ENCODE results near the gene SRXN1. TPM values are rescaled to one million over a fixed set of nuclear protein-coding genes. Genes with fewer than 3 reads are reported as not detected.

Gene SRXN1
- total and polyA plus RNA-seq, 2 donors from 2014 or later = 17.4 to 51.1 TPM

DNA sequence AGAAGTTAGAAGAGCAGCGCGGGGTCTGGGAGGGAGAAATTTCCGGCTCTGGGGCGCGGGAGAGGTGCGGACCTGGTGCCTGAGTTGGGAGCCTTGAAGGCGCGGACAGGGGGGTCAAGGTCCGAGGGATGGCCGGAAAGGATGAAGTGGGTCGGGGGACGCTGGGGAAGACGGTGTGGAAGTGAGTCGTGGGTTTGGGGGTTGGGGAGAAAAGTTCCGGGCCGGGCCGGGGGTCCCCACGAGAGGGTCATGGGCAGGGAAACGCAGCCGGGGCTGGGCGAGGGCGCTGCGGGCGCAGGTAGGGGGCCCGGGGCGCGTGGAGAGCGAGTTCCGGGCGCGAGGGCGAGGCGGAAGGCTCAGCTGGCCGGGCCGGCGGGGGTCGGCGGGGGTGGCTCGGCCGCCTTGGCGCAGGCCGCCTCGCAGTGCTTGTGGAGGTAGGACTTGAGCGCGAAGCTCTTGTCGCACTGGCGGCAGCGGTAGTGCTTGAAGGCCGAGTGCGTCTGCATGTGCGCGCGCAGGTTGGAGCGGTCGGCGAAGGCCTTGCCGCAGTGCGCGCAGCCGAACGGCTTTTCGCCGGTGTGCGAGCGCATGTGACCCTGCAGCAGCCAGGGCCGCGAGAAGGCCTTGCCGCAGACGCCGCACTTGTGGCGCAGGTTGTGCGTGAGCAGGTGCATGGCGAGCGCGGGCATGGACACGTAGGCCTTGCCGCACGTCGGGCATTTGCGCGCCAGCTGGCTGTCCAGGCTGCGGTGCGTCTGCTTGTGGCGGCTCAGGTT lies 10.5 kb upstream of the SRXN1 start:
- H3K9ac ChIP-seq (ENCODE audit: low read length in 3 of 3) = no peak overlapping the region
- peaks cover 0 to 2% (median 0%) of the 10 kb centered on the region in 3 donors for H3K4me1 ChIP-seq (ENCODE audit: control insufficient read depth in 2 of 3, insufficient read depth in 2 of 3, low read depth in 1 of 3, low read length in 3 of 3)
- FAIRE-seq (no peak), DNase-seq (peak in 4 of 5 donors; percentile 58 to 73 (median 64))
- no peaks in the 10 kb centered on the region for H3K9me3 ChIP-seq (ENCODE audit: control insufficient read depth in 2 of 3, insufficient read depth in 1 of 3, low read length in 3 of 3)
- H3K27ac ChIP-seq (ENCODE audit: low read depth in 2 of 2, low read length in 2 of 2) = no peak overlapping the region
- H3K27me3 ChIP-seq (ENCODE audit: control insufficient read depth, insufficient read depth, low read length) = peaks cover 18% of the 10 kb centered on the region
- intact Hi-C loops (cut with DNase I) = no loop called here
- TF ChIP-seq, protein P1, sequence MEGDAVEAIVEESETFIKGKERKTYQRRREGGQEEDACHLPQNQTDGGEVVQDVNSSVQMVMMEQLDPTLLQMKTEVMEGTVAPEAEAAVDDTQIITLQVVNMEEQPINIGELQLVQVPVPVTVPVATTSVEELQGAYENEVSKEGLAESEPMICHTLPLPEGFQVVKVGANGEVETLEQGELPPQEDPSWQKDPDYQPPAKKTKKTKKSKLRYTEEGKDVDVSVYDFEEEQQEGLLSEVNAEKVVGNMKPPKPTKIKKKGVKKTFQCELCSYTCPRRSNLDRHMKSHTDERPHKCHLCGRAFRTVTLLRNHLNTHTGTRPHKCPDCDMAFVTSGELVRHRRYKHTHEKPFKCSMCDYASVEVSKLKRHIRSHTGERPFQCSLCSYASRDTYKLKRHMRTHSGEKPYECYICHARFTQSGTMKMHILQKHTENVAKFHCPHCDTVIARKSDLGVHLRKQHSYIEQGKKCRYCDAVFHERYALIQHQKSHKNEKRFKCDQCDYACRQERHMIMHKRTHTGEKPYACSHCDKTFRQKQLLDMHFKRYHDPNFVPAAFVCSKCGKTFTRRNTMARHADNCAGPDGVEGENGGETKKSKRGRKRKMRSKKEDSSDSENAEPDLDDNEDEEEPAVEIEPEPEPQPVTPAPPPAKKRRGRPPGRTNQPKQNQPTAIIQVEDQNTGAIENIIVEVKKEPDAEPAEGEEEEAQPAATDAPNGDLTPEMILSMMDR (IDR thresholded peaks at IDR 0.05; ENCODE audit: borderline replicate concordance, extremely low read depth, insufficient read depth) = no peak
- no peaks in the 10 kb centered on the region for H3K36me3 ChIP-seq (ENCODE audit: control insufficient read depth in 2 of 3, insufficient read depth in 3 of 3, low read length in 3 of 3)
- H3K4me3 ChIP-seq (ENCODE audit: low read length in 3 of 3) = no peak overlapping the region

DNA sequence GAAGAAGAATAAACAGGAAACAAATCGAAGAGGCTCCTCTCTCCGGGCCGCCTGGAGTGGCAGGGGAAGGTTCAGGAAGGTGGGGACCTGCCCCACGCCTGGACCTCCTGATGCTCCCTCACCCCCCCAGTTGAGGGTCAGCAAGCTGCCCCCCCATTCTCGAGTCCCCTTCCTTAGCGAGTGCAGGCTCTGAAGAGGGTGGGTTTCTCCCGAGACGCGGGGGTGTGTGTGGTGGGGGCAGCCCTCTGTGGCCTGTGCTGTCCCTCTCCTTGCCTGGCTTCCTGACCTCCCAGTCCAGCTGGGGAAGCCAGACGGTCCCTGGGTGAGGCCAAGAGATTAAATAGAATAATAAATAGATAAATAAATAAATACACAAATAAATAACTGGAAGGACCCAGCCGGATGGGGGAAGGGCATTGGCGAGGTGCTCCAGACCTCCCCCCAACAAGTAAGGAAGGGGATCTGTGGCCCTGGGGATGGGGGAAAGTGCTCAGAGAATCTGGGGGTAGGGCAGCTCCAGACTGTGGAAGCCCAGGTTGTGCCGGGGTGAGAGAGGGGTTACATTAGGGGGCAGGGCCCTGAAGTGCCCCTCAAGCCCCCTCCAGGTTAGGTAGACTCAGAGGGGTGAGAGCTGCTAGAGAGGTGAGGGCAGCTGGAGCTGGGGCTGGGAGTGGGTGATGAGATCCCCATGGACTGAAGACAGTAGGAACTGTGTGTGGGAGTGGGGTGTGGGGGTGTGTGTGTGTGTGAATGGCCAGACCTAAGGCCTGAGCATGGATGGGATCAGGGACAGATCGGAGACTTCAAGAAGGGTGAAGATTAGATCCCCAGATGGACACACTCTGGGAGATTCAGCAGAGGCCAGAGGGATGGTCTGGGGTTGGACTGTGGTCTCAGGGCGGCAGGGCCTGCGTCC lies 9.5 kb upstream of the SRXN1 start:
- Histone ChIP-seq H3K27me3 (ENCODE audit: control insufficient read depth, insufficient read depth, low read length) (peaks cover 22% of the 10 kb centered on the region), H3K27ac (ENCODE audit: low read depth in 2 of 2, low read length in 2 of 2) (no peak overlapping the region), H3K4me1 (ENCODE audit: control insufficient read depth in 2 of 3, insufficient read depth in 2 of 3, low read depth in 1 of 3, low read length in 3 of 3) (peaks cover 0 to 2% (median 0%) of the 10 kb centered on the region in 3 donors), H3K9me3 (ENCODE audit: control insufficient read depth in 2 of 3, insufficient read depth in 1 of 3, low read length in 3 of 3) (no peaks in the 10 kb centered on the region), H3K9ac (ENCODE audit: low read length in 3 of 3) (no peak overlapping the region), H3K36me3 (ENCODE audit: control insufficient read depth in 2 of 3, insufficient read depth in 3 of 3, low read length in 3 of 3) (no peaks in the 10 kb centered on the region), H3K4me3 (ENCODE audit: low read length in 3 of 3) (no peak overlapping the region)
- intact Hi-C loops (cut with DNase I) = no loop called here
- TF ChIP-seq, protein P1 (IDR thresholded peaks at IDR 0.05; ENCODE audit: borderline replicate concordance, extremely low read depth, insufficient read depth) = no peak
- FAIRE-seq (no peak), DNase-seq (peak in 1 of 5 donors; percentile 54)

GRCh38 chr20:661474-662270 lies 8.7 kb upstream of the SRXN1 start:
- H3K27ac ChIP-seq (ENCODE audit: low read depth in 2 of 2, low read length in 2 of 2) = no peak overlapping the region
- peaks cover 0 to 2% (median 0%) of the 10 kb centered on the region in 3 donors for H3K4me1 ChIP-seq (ENCODE audit: control insufficient read depth in 2 of 3, insufficient read depth in 2 of 3, low read depth in 1 of 3, low read length in 3 of 3)
- no peak overlapping the region for H3K9ac ChIP-seq (ENCODE audit: low read length in 3 of 3)
- H3K27me3 ChIP-seq (ENCODE audit: control insufficient read depth, insufficient read depth, low read length) = peaks cover 22% of the 10 kb centered on the region
- FAIRE-seq (no peak), DNase-seq (no peak)
- intact Hi-C loops (cut with DNase I) = no loop called here
- H3K4me3 ChIP-seq (ENCODE audit: low read length in 3 of 3) = no peak overlapping the region
- no peaks in the 10 kb centered on the region for H3K9me3 ChIP-seq (ENCODE audit: control insufficient read depth in 2 of 3, insufficient read depth in 1 of 3, low read length in 3 of 3)
- TF ChIP-seq, protein P1 (IDR thresholded peaks at IDR 0.05; ENCODE audit: borderline replicate concordance, extremely low read depth, insufficient read depth) = no peak
- H3K36me3 ChIP-seq (ENCODE audit: control insufficient read depth in 2 of 3, insufficient read depth in 3 of 3, low read length in 3 of 3) = no peaks in the 10 kb centered on the region
